Lower leg skin (tissue), 3 donors: ENCODE results near the gene GSE1.

Experiments used
- CTCF ChIP-seq, 3 donors: fragments of 450-650 bp; IDR thresholded peaks; one replicate each; pipeline ENCODE4 v1.5.1; 2016; ENCODE audit warnings: antibody characterized with exemption in 3 of 3, mild to moderate bottlenecking in 3 of 3, moderate library complexity in 2 of 3
- POLR2A ChIP-seq, 2 donors: fragments of 450-650 bp; IDR thresholded peaks; one replicate each; pipeline ENCODE4 v1.6.1; 2016 to 2017; ENCODE audit warnings: antibody characterized with exemption in 2 of 2, mild to moderate bottlenecking in 1 of 2, moderate library complexity in 1 of 2

GRCh38 chr16:85616607-85617321 lies 3.6 kb downstream of the GSE1 start:
- TF ChIP-seq CTCF (IDR thresholded peaks at IDR 0.05) = no peak
- no peak for TF ChIP-seq POLR2A (IDR thresholded peaks at IDR 0.05)
